RKO (cell line): ENCODE data around the gene FAIM.
"Not testable (repeated sequence)": the region's sequence is repeated elsewhere in the genome, so short reads cannot be mapped to it uniquely, and the experiment has no call there.

Experiments used
- DNase-seq: peaks from one replicate; pipeline ENCODE4 v3.0.0-alpha.2; 2016; ENCODE audit warnings: low spot score

Gene FAIM, protein sequence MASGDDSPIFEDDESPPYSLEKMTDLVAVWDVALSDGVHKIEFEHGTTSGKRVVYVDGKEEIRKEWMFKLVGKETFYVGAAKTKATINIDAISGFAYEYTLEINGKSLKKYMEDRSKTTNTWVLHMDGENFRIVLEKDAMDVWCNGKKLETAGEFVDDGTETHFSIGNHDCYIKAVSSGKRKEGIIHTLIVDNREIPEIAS

DNA sequence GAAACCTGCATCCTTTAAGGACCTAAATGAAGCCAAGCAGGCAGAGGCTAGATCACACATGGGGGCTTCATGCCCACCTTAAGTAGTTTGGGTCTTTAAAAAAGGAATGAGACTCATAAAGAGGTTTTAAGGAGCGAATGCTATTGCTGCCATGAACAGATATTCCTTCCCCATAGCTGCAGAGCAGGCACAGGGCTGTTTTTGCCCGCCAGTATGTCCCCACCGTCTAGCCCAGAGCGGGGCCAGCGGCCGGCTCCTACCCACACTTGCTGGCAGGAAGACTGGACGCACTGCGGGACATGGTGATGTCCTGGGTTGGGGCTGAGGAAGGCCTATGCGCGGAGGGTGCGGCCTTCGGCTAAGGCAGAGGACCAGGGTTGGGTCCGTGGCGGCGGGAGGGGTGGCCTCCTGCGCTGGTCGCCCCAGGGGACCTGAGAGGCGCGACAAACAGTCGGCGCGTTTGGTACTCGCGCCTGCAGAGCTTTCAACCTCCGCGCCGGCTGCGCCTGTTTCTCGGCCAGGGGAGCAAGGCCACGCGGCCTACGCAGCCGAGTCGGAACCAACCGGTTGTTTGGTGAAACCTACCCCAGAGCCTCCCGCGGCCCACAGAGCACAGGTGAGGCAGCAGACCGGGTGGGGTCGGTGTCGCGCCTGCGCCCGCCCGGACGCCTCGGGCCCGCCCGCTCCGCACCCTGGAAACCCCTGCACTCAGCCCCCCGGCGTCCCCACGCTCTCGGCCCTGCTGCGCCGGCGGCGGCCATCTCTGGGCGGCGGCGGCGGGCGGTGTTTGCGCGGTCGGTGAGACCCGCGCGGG lies at the start of gene FAIM:
TSS of gene FAIM (plus strand) at position 450 of the 814 bp plus-strand sequence. CDS start 10,956 bp downstream, outside the sequence.
- peak; percentile 72 for DNase-seq

DNA sequence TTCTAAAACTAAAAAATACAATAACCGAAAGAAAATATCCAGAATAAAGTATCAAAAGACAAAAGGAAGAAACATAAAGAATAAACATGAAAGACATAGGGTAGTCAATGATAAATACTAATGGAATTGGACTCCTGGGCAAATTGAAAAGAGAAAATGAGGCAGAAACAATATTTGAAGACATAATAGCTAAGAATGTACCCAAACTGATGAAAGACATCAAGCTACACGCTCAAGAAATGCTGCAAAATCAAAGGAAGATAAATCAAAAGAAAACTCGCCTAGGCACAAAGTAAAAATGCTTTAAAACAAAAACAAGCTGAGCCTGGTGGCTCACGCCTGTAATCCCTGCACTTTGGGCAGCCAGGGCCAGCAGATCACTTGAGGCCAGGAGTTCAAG lies 49.4 kb upstream of the FAIM start:
- DNase-seq, result no peak

DNA sequence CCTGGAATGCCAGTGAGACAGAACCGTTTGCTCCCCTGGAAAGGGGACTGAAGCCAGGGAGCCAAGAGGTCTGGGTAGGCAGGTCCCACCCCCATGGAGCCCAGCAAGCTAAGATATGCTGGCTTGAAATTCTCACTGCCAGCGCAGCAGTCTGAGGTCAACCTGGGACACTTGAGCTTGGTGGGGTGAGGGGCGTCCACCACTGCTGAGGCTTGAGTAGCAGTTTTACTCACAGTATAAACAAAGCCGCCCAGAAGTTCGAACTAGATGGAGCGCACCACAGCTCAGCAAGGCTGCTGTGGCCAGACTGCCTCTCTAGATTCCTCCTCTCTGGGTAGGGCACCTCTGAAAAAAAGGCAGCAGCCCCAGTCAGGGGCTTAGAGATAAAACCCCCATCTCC lies 48.1 kb upstream of the FAIM start:
- DNase-seq, result no peak

DNA sequence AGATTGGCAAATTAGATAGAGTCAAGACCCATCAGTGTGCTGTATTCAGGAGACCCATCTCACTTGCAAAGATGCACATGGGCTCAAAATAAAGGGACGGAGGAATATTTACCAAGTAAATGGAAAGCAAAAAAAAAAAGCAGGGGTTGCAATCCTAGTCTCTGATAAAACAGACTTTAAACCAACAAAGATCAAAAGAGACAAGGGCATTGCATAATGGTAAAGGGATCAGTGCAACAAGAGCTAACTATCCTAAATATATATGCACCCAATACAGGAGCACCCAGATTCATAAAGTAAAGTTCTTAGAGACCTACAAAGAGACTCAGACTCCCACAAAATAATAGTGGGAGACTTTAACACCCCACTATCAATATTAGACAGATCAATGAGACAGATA lies 45.7 kb upstream of the FAIM start:
- DNase-seq, result not testable (repeated sequence)

DNA sequence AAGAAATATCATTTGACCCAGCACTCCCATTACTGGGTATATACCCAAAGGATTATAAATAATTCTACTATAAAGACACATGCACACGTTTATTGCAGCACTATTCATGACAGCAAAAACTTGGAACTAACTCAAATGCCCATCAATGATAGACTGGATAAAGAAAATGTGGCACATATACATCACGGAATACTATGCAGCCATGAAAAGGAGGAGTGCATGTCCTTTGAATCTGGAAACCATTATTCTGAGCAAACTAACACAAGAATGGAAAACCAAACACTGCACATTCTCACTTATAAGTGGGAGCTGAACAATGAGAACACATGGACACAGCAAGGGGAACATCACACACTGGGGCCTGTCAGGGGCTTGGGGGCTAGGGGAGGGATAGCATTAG lies 42.3 kb upstream of the FAIM start:
- DNase-seq, result not testable (repeated sequence)

DNA sequence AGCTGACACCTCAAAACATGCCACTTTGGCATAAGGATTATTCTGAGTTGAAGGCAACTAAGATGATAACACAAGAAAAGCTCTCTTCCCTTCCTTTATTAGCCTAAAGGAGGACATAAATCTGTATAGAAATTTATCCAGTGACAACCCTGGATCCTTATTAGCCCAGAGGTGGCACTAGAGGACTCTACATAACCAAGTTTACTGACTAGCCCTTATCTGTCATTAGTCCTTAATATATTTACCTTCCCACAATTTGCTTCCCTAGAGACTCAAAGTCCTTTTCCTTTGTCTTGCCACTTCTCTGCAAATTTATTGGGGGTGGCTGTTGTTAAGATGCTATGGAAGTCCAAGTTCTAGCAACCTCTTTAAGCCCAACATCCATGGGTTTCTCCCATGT lies 41.2 kb upstream of the FAIM start:
- peak; percentile 20 for DNase-seq

DNA sequence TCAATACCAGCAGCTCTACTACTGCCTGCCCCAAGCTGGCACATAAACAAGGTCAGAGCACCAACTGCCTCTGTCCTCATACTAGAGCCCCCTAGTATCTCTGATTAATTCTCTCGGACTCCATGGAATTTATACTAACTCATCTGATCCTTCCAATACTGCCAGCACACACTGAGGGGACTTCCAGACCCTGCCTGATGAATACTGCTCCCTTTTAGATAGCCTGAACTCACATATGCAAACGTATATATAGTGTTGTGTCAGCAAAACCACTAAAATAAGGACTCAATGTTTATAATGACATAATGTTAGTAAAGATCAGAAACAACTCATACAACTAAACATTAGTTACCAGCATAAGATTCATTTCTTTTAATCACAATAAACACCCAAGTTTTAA lies 39.5 kb upstream of the FAIM start:
- no peak for DNase-seq

DNA sequence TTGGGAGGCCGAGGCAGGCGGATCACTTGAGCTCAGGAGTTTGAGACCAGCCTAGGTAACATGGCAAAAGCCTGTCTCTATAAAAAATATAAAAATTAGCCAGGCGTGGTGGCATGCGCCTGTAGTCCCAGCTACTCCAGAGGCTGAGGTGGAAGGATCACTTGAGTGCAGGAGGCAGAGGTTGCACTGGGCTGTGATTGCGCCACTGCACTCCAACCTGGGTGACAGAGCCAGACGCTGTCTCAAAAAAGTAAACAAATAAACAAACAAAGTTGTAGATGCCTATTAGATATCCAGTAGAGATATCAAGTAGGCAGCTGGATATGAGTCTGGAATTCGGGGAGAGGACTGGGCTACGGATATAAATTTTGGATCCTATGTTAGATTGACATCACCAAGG lies 38.9 kb upstream of the FAIM start:
- not testable (repeated sequence) for DNase-seq

DNA sequence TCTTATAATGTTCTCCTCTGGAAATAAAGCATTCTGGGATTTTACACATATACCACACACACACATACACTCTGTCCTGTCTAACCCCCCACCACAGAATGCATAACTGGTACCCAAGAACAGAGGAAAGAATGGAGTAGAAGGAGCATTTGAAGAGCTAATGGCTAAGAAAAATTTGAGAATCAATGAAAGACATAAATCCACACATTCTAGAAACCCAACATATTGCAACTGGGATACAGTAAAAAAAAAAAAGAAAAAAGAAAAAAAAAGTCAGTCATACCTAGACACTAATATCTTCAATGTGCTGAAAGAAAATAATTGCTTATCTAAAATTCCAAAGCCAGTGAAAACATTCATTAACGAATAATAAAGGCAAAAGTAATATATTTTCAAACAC lies 35.4 kb upstream of the FAIM start:
- DNase-seq, result no peak

DNA sequence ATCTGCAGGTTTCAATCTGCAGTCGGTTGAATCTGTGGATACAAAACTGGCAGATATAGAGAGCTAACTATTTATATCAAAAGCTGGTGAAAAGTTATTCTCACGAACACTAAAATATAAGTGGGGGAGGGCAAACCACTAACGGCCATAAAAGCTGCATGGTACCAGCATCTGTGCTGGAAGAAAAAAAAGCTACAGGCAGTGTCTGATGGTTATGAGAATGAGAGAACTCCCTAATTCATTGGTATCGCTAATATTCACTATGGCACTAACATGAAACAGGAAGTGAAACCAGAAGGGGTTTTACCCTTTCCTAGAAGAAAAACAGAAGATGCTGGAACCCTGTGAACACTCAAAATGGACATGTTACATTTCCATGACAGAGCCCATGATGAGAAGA lies 30.4 kb upstream of the FAIM start:
- no peak for DNase-seq

DNA sequence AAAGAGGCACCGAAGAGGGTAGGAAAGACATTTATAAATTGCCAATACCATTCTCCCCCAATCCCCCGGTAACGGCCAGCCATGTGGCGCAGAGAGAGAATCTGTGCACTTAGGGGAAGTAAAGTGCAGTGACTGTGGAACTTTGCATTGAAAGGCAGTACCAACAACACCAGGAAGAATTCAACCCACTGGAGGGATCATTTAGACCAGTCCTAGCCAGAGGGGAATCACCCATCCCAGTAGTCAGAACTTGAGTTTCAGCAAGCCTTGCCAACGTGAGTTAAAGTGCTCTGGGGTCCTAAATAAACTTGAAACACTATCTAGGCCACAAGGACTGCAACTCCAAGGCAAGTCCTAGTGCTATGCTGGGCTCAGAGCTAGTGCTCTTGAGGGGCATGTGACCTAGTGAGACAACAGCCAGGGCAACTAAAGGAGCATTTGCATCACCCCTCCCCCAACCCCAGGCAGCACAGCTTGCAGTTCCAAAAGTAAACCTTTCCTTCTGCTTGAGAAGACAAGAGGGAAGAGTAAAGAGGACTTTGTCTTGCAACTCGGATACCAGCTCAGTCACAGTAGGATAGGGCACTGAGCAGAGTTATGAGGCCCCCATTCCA lies 29.5 kb upstream of the FAIM start:
- DNase-seq, result no peak

DNA sequence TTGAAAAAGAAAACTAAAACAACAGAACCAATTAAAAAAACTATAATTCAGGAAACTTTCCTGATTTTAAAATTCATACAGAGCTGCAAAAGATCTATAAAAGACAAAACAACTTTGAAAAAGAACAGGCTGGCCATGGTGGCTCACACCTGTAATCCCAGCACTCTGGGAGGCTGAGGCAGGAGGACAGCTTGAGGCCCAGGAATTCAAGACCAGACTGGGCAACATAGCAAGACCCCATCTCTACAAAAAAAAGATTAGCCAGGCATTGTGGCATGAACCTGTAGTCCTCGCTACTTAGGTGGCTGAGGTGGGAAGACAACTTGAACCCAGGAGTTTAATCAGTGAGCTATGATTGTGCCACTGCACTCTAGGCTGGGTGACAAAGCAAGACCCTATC lies 21.2 kb upstream of the FAIM start:
- no peak for DNase-seq

DNA sequence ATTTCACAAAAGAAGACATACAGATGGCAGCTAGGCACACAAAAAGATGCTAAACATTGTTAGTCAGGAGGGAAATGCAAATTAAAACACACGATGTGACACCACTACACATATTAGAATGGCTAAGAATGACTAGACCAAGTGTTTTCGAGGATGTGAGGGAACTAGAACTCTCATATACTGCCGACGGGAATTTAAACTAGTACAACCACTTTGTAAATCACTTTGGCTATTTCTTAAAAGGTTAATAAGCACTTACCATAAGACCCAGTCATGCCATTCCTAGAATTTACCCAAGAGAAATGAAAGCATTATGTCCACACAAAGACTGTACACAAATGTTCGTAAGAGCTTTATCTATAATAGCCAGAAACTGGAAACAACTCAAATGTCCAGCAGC lies 20.1 kb upstream of the FAIM start:
- DNase-seq, result no peak

DNA sequence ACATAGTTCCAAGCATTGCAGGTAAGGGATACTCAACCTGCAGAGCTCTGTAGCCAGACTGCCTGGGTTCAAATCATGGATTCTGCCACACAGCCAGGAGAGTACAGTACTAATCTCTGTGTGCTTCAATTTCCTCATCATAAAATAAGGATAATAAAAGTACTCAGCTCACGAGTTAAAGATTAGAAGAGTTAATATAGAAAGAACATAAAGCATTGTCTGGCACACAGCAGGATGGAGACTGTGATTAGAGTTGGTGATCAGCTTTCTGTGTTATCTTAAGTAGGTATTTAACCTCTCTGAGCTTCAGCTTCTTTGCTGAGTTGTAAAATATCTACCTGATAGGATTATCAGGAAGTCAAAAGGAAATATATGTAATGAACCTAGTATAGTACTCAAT lies 17.2 kb upstream of the FAIM start:
- DNase-seq, result no peak

DNA sequence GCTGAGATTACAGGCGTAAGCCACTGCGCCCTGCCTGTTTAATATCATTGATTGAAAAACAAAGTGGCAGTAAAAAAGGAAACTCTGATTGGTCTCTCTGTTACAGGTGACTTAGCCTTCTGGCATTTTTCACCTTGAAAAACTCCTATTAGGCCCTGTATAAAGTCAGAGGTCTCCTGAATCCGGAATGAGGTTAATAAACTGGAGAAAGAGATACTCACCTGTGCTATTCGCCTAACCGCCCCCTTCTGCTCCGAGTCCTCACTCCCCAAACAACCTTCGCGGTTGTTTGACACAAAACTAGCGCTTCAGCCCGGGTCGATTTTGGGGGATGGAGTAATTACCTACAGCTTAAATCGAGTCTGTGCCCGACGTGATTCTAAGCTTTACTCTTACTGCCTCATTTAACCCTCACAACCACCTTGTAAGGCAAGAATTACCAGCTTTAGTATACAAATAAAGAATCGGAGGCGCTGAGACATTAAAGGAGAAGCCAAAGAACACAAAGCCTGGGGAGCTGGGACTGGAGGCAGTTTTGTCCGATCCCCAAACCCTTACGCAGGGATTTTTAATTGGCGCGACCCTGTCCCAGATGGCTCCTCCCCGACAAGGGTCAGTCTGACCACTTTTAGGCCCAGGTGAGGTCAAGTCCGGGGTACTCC lies 15.0 kb upstream of the FAIM start:
- peak; percentile 20 for DNase-seq

DNA sequence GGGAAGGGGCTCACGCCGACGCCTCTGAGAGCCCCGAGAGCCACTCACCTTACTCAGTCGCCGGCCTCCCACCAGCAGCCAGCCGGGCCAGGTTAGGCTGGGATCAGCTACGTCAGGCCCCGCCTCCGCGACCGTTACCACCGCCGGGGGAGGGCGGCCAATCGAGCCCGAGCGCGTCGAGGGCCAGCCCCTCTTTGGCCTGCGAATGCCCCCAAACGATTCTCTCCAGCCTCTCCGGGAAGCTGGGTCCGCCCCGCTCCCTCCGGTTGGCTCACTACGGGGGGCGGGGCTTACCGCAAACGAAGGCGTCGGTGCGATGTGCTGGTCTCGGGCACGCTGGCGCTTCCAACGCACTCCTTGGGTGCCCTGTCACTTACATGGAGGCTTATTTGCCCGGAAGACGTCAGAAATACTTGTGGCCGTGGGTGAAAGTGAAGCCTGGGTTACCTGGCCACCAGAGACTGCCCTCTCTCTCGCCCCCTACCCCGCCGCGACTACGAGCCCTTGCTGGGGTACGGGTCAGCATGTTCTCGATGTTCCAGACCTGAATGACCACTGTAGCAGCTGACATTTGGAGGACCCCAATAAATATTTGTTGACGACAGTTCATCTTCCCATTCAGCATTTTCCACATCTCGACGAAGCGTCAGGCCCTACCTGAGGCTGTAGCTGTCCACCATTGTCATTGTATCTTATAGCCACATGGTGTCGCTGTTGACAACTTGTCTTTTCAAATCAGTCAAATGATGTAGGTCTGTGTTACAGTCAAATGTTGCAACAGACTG lies 14.2 kb upstream of the FAIM start, which contains the start of gene CEP70:
TSS of gene CEP70 (minus strand) at position 111 of the 785 bp plus-strand sequence. CDS start 21,333 bp downstream, outside the sequence.
- peak; percentile 93 for DNase-seq

DNA sequence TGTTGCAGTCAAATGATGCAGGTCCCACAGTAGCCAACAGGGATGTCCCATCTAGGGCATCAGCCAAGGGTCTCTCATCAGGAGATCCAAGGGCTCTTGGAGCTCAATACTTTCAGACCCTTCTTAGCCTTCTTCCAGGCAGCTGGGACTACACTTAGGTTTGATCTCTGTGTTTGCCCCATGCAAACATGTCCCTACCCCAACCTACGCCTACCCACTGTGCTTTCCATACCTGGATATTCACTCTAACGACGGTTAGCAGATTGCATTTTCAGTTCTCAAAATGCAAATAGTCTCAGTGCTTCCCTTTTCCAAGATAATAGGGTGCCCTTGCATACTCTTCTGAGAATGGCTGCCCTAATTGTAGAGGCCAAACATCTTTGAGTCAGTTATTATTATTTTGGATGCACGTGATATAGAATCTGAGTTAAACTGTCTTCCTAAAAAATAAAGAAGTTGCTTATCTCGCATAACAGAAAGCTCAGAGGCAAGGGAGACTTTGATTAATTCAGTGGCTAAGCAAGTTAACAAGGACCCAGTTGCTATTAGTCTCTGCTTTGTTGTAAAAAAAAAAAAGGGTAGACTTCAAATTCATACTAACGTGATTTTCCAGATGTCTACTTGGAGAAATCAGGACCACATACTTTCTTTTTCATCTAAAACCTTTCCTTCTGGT lies 13.5 kb upstream of the FAIM start:
- DNase-seq, result no peak

DNA sequence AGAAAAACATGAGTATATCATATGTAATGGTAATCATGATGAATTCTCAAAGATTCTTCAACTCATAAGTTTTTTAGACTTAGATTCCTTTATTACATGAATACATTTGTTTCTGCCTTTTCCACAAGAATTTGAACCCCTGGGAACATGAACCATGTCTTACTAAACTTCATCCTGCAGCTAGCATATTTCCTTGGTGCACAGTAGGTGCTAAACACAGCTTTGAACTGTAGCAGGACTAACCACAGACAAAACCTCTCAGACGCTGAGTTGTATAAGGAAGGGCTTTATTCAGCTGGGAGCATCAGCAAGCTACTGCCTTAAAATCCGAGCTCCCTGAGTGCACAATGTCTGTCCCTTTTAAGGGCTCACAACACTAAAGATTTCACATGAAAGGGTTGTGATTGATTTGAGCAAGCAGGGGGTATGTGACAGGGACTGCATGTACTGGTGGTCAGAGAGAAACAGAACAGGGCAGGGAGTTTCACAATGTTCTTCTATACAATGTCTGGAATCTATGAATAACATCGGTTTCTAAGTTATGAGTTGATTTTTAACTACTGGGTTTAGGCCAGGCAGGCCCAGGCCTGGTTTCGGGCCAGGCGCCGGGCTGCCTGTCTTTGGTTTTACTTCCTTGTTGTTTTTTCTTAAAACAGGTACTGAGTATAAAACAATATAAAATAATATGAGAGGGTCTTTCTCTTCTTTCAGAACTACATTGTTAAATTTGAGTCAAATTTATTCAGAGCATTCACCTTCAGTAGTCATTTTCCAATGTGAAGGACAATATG lies 11.2 kb upstream of the FAIM start:
- not testable (repeated sequence) for DNase-seq

DNA sequence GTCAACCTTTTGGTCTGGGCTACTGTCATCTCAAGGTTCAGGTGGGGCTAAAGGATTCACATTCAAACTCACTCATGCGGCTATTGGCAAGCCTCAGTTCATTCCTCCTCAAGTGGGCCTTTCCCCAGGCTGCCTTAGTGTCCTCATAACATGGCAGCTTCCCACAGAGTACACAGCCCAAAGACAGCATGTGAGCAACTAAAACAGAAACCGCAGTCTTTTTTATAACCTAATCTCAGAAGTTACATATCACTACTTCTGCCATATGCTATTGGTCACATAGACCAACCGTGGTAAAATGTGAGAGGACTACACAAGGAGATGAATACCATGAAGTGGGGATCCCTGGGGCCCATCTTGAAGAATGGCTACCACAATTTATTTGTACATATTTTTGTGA lies 10.0 kb upstream of the FAIM start:
- no peak for DNase-seq

DNA sequence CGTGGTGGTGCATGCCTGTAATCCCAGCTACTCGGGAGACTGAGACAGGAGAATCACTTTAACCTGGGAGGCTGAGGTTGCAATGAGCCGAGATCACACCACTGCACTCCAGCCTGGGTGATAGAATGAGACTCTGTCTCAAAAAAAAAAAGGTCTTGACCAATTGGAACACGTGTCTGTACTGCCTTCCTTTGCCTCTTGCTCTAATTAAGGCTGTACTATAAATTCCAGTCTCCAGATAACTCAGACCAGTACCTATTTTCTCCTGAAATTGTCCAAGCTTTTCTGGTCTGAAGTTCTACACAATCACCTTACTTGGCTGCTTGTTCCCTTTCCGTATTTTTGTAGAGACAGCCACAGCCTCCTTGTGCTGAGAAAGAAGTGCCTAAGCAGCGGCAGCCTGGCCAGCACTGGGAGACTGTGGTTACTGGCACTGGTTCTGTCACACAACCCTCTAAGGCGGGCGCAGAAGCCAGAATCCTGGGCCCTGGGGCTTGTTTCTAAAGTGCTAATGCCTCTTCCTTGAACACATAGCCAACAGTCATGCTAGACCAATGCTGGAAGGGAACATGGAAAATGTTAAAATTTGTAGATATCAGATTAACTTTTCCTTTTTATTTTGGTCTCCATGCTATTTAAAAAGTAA lies 8.3 kb upstream of the FAIM start:
- no peak for DNase-seq
